Measurements from ENCODE around the gene UST. TPM values are rescaled to one million over a fixed set of nuclear protein-coding genes. Genes with fewer than 3 reads are reported as not detected.

UST gene
- total and polyA plus RNA-seq, 2 donors (not counting 1 experiment from before 2014, with no cell fraction given), result 7.3 to 16.9 TPM

GRCh38 chr6:148868314-148868713 is 121.5 kb downstream of the UST start:
- H3K79me2 ChIP-seq (ENCODE audit: control insufficient read depth, insufficient read depth, low read length), result peaks cover 75% of the 10 kb centered on the region
- DNase-seq, result no peak
- no peak for ATAC-seq (ENCODE audit: low read depth)
- Mint-ChIP-seq H3K4me1 (peaks cover 76% of the 10 kb centered on the region), H3K9me3 (ENCODE audit: insufficient read depth) (no peaks in the 10 kb centered on the region), H3K4me3 (no peak overlapping the region), H3K27ac (no peak overlapping the region), H3K27me3 (no peaks in the 10 kb centered on the region)
- no peaks in the 10 kb centered on the region for H4K20me1 ChIP-seq (ENCODE audit: control insufficient read depth, insufficient read depth, low read length, poor library complexity, severe bottlenecking)
- POLR2A ChIA-PET, result no interaction called here
- CTCF ChIA-PET, result interaction anchor here (1.1 to 2.6 kb wide), 2 partner anchors 12 to 120 kb away, joined by 4 to 7 read pairs; no protein-coding TSS in a partner anchor
- H3K9me3 ChIP-seq (ENCODE audit: control extremely low read depth in 1 of 3, control insufficient read depth in 2 of 3, insufficient read depth in 1 of 3, low read length in 2 of 3), result peaks cover 0 to 4% (median 2%) of the 10 kb centered on the region in 3 donors
- TF ChIP-seq EZH2 (IDR thresholded peaks at IDR 0.05; ENCODE audit: borderline replicate concordance, insufficient read depth, low read depth, low read length, poor library complexity, severe bottlenecking), result no peak
- no peak for TF ChIP-seq CTCF (IDR thresholded peaks at IDR 0.05)
- H2AFZ ChIP-seq (ENCODE audit: insufficient read depth, low read depth, low read length, poor library complexity, severe bottlenecking), result no peak overlapping the region
- H3K36me3 ChIP-seq (replicated peaks in 1 of 2; ENCODE audit: control extremely low read depth in 1 of 2, control insufficient read depth in 1 of 2, extremely low read depth in 1 of 2, insufficient read depth in 2 of 2, low read length in 1 of 2), result no peaks in the 10 kb centered on the region
- H3K4me2 ChIP-seq (replicated peaks; ENCODE audit: low read depth, low read length, poor library complexity, severe bottlenecking), result peak overlapping the region; percentile 23
- H3K9ac ChIP-seq (ENCODE audit: low read length), result no peak overlapping the region
- no peaks in the 10 kb centered on the region for H3K27me3 ChIP-seq (replicated peaks in 1 of 4; ENCODE audit: control extremely low read depth in 1 of 4, control insufficient read depth in 3 of 4, insufficient read depth in 4 of 4, low read length in 3 of 4)
- H3K4me1 ChIP-seq (ENCODE audit: control insufficient read depth in 2 of 2, insufficient read depth in 2 of 2, low read length in 2 of 2), result peaks cover 45 to 55% of the 10 kb centered on the region in 2 donors
- WGBS (ENCODE audit: insufficient coverage), result 50% methylated on average over 1 of the region's 5 CpGs
- H3K4me3 ChIP-seq (ENCODE audit: control extremely low read depth in 1 of 5, extremely low read depth in 1 of 5, insufficient read depth in 1 of 5, low read depth in 2 of 5, low read length in 4 of 5), result no peak overlapping the region
- intact Hi-C loops (cut with micrococcal nuclease), result loop anchor here (5.0 kb wide), 3 partner anchors 41 to 291 kb away; partner anchors contain the start of gene UST
- no peak overlapping the region for H3K27ac ChIP-seq (ENCODE audit: low read length in 2 of 2)

DNA sequence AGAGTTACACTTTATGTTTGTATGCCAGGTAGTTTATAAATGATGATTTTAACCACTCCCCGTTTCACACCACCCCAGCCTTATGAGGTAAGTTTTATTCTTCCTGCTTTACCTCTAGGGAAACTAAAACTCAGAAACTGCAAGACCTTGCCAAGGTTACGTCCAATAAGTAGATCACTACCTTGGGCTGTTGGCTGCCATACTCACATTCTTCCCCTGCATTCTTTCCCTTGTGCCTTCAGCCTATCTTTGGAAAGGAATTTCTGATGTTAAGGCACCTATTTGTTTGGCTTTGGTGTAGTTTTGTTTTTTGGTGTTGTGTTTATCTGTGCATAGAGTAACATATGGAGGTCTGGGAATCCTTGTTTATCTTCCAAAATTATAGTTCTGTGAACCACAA is 122.1 kb downstream of the UST start:
- Mint-ChIP-seq H3K27ac (no peak overlapping the region), H3K9me3 (ENCODE audit: insufficient read depth) (no peaks in the 10 kb centered on the region), H3K27me3 (no peaks in the 10 kb centered on the region), H3K4me1 (peaks cover 74% of the 10 kb centered on the region), H3K4me3 (no peak overlapping the region)
- Histone ChIP-seq H3K9me3 (ENCODE audit: control extremely low read depth in 1 of 3, control insufficient read depth in 2 of 3, insufficient read depth in 1 of 3, low read length in 2 of 3) (peaks cover 0 to 4% (median 2%) of the 10 kb centered on the region in 3 donors), H3K4me3 (ENCODE audit: control extremely low read depth in 1 of 5, extremely low read depth in 1 of 5, insufficient read depth in 1 of 5, low read depth in 2 of 5, low read length in 4 of 5) (no peak overlapping the region), H3K4me1 (ENCODE audit: control insufficient read depth in 2 of 2, insufficient read depth in 2 of 2, low read length in 2 of 2) (peaks cover 45 to 51% of the 10 kb centered on the region in 2 donors), H4K20me1 (ENCODE audit: control insufficient read depth, insufficient read depth, low read length, poor library complexity, severe bottlenecking) (no peaks in the 10 kb centered on the region), H2AFZ (ENCODE audit: insufficient read depth, low read depth, low read length, poor library complexity, severe bottlenecking) (no peak overlapping the region), H3K9ac (ENCODE audit: low read length) (no peak overlapping the region), H3K27ac (ENCODE audit: low read length in 2 of 2) (no peak overlapping the region), H3K27me3 (replicated peaks in 1 of 4; ENCODE audit: control extremely low read depth in 1 of 4, control insufficient read depth in 3 of 4, insufficient read depth in 4 of 4, low read length in 3 of 4) (no peaks in the 10 kb centered on the region), H3K36me3 (replicated peaks in 1 of 2; ENCODE audit: control extremely low read depth in 1 of 2, control insufficient read depth in 1 of 2, extremely low read depth in 1 of 2, insufficient read depth in 2 of 2, low read length in 1 of 2) (no peaks in the 10 kb centered on the region), H3K4me2 (replicated peaks; ENCODE audit: low read depth, low read length, poor library complexity, severe bottlenecking) (no peak overlapping the region), H3K79me2 (ENCODE audit: control insufficient read depth, insufficient read depth, low read length) (peaks cover 80% of the 10 kb centered on the region)
- intact Hi-C loops (cut with micrococcal nuclease), result loop anchor here (5.0 kb wide), 3 partner anchors 42 to 292 kb away; partner anchors contain the start of gene UST
- no peak for DNase-seq
- TF ChIP-seq EZH2 (IDR thresholded peaks at IDR 0.05; ENCODE audit: borderline replicate concordance, insufficient read depth, low read depth, low read length, poor library complexity, severe bottlenecking) (no peak), CTCF (IDR thresholded peaks at IDR 0.05) (no peak)
- ATAC-seq (ENCODE audit: low read depth), result no peak
- ChIA-PET CTCF (no interaction called here), POLR2A (no interaction called here)
- 100% methylated on average over 1 of the region's 2 CpGs for WGBS (ENCODE audit: insufficient coverage)
